Activated CD8-positive, alpha-beta memory T cell treated with anti-CD3 and anti-CD28 coated beads for 48 hours (primary cell): ENCODE measurements around the gene ECSIT.

Experiments
- DNase-seq, 3 experiments: peaks; one replicate each; pipeline ENCODE4 v3.0.0-alpha.2; 2020; ENCODE audit warnings: low read depth in 2 of 3, low spot score in 2 of 3

The ECSIT gene

GRCh38 chr19:11505032-11505503 is 23.9 kb downstream of the ECSIT start:
- DNase-seq, result peak; percentile 77 to 92 (median 85)

GRCh38 chr19:11504502-11505031 is 24.4 kb downstream of the ECSIT start:
- DNase-seq, result no peak

- DNase-seq, result no peak
Measured at GRCh38 chr19:11499890-11500420, 29.0 kb downstream of the ECSIT start.

GRCh38 chr19:11499220-11499726 is 29.7 kb downstream of the ECSIT start:
- no peak for DNase-seq

GRCh38 chr19:11496391-11497163 is 32.4 kb downstream of the ECSIT start:
- peak in 2 of 3 experiments; percentile 43 to 56 for DNase-seq

GRCh38 chr19:11495885-11496284 is 33.0 kb downstream of the ECSIT start:
- no peak for DNase-seq

GRCh38 chr19:11495481-11495880 is 33.5 kb downstream of the ECSIT start:
- DNase-seq, result no peak

- DNase-seq, result no peak
Measured at GRCh38 chr19:11494634-11495285, 34.2 kb downstream of the ECSIT start.

GRCh38 chr19:11489378-11489777 is 39.6 kb downstream of the ECSIT start:
- DNase-seq, result no peak

- DNase-seq, result no peak
Measured at GRCh38 chr19:11486661-11487503, 42.1 kb downstream of the ECSIT start.

GRCh38 chr19:11485245-11485837 is 43.6 kb downstream of the ECSIT start:
- DNase-seq, result no peak

GRCh38 chr19:11483366-11484111 is 45.4 kb downstream of the ECSIT start:
- DNase-seq, result no peak

- DNase-seq, result peak; percentile 67 to 81 (median 80)
Measured at GRCh38 chr19:11482384-11483050, 46.4 kb downstream of the ECSIT start.

GRCh38 chr19:11481534-11482383 is 47.2 kb downstream of the ECSIT start:
- DNase-seq, result peak; percentile 24 to 69 (median 64)

GRCh38 chr19:11480715-11481533 is 48.0 kb downstream of the ECSIT start, which contains the start of gene ELAVL3:
Gene ELAVL3 (minus strand): TSS chr19:11481046. CDS start chr19:11480608, 438 bp downstream.
- DNase-seq, result no peak

GRCh38 chr19:11479898-11480714 is 48.8 kb downstream of the ECSIT start:
- DNase-seq, result no peak
